HCT116 (cell line): ENCODE measurements around the gene CREG1. TPM values are rescaled to one million over a fixed set of nuclear protein-coding genes. Genes with fewer than 3 reads are reported as not detected.

Source experiments
- ATAC-seq: fragments of 200-7000 bp; cut with Tn5 transposase; 2 replicates; pipeline ENCODE4 v1.9.1; 2020; ENCODE audit warnings: mild to moderate bottlenecking, moderate library complexity
- BruUV-seq: library from RNA; stranded (reverse); fragments of 400-500 nt; replicated peaks from 2 replicates; lab custom pipeline; 2021; lab: Mats Ljungman, UMichigan
- CTCF ChIA-PET: fragments of 300-600 bp; sonication (Branson Sonifier 250); formaldehyde crosslinking; loops from one replicate; lab custom pipeline; 2021; ENCODE audit warnings: antibody characterized with exemption; lab: Charles Lee
- POLR2A ChIA-PET: fragments of 300-600, 350-600 bp; sonication (Branson Sonifier 250); formaldehyde crosslinking; loops from one replicate; lab custom pipeline; 2021; ENCODE audit warnings: antibody characterized with exemption; lab: Charles Lee
- RAD21 ChIA-PET, 2 experiments: fragments of 300-600 bp; sonication (Branson Sonifier 250); formaldehyde crosslinking; loops; one replicate each; lab custom pipeline; 2023; ENCODE audit warnings: low total read pairs in 2 of 2; ENCODE audit not compliant: uncharacterized antibody in 2 of 2, unreplicated experiment in 2 of 2, low non-redundant PET in 1 of 2; lab: Charles Lee
- DNase-seq: peaks from one replicate; pipeline ENCODE4 v3.0.0-alpha.2; 2010; ENCODE audit warnings: low read depth, low spot score
- H2AFZ ChIP-seq: fragments of 200-600 bp; shearing (Covaris generic), sonication (generic); 2 replicates; pipeline ENCODE4 v1.6.1; 2017; ENCODE audit warnings: low read depth, mixed run types, mixed read lengths, antibody characterized with exemption, low read length; ENCODE audit not compliant: poor library complexity, severe bottlenecking
- H3K27ac ChIP-seq: 2 replicates; pipeline ENCODE4 v1.5.1; 2012; ENCODE audit warnings: low read depth, low read length
- H3K27me3 ChIP-seq: fragments of 200-600 bp; sonication (generic); 2 replicates; pipeline ENCODE4 v1.6.1; 2016; ENCODE audit warnings: mixed run types, low read length, mixed read lengths; ENCODE audit not compliant: insufficient read depth
- H3K36me3 ChIP-seq, 2 experiments: fragments of 200-500 bp in 1 of 2; fragments of 200-600 bp in 1 of 2; sonication (Bioruptor generic) in 1 of 2; sonication (generic) in 1 of 2; 2 replicates each; pipeline versions ENCODE4 v1.5.1 to v1.6.1; 2014 to 2016; ENCODE audit warnings: low read length in 2 of 2, inconsistent platforms in 1 of 2, mixed read lengths in 1 of 2, mixed run types in 1 of 2; ENCODE audit not compliant: insufficient read depth in 2 of 2, control insufficient read depth in 1 of 2
- H3K4me1 ChIP-seq, 2 experiments: fragments of 200-600 bp in 1 of 2; sonication (generic) in 1 of 2; 2 replicates each; pipeline versions ENCODE4 v1.5.1 to v1.6.1; 2012 to 2017; ENCODE audit warnings: low read length in 2 of 2, inconsistent platforms in 1 of 2, mild to moderate bottlenecking in 1 of 2, mixed read lengths in 1 of 2, mixed run types in 1 of 2, moderate library complexity in 1 of 2; ENCODE audit not compliant: insufficient read depth in 2 of 2, control insufficient read depth in 1 of 2
- H3K4me2 ChIP-seq: fragments of 200-600 bp; sonication (generic); 2 replicates; pipeline ENCODE4 v1.6.1; 2017; ENCODE audit warnings: mixed run types, low read length, mixed read lengths
- H3K4me3 ChIP-seq, 2 experiments: fragments of 200-600 bp in 1 of 2; sonication (generic) in 1 of 2; replicated peaks in 1 of 2; 2 replicates each; pipeline ENCODE4 v1.5.1; 2011 to 2016; ENCODE audit warnings: low read length in 2 of 2, control low read depth in 1 of 2, low read depth in 1 of 2, mild to moderate bottlenecking in 1 of 2, mixed read lengths in 1 of 2, mixed run types in 1 of 2
- H3K79me2 ChIP-seq: fragments of 200-600 bp; sonication (generic); 2 replicates; pipeline ENCODE4 v1.6.1; 2017; ENCODE audit warnings: mild to moderate bottlenecking, mixed run types, low read length, moderate library complexity, mixed read lengths; ENCODE audit not compliant: insufficient read depth
- H3K9ac ChIP-seq: fragments of 200-600 bp; sonication (generic); 2 replicates; pipeline ENCODE4 v1.6.1; 2016; ENCODE audit warnings: low read length, mixed read lengths
- H3K9me2 ChIP-seq: fragments of 200-600 bp; sonication (generic), shearing (Covaris generic); 2 replicates; pipeline ENCODE4 v1.6.1; 2017; ENCODE audit warnings: mixed run types, mild to moderate bottlenecking, moderate library complexity; ENCODE audit not compliant: insufficient read depth
- H3K9me3 ChIP-seq, 2 experiments: fragments of 200-500 bp in 1 of 2; fragments of 200-600 bp in 1 of 2; sonication (Bioruptor generic) in 1 of 2; sonication (generic) in 1 of 2; 2 replicates each; pipeline ENCODE4 v1.6.1; 2014 to 2017; ENCODE audit warnings: low read length in 2 of 2, mixed read lengths in 2 of 2, inconsistent platforms in 1 of 2, low read depth in 1 of 2, mild to moderate bottlenecking in 1 of 2, mixed run types in 1 of 2, moderate library complexity in 1 of 2; ENCODE audit not compliant: control insufficient read depth in 1 of 2, insufficient read depth in 1 of 2
- H4K20me1 ChIP-seq: fragments of 200-600 bp; sonication (generic), shearing (Covaris generic); 2 replicates; pipeline ENCODE4 v1.6.1; 2017; ENCODE audit warnings: mixed run types, mild to moderate bottlenecking, moderate library complexity; ENCODE audit not compliant: insufficient read depth
- CBX3 ChIP-seq: IDR thresholded peaks from 2 replicates; pipeline ENCODE4 v1.6.1; 2012; ENCODE audit warnings: low read depth
- EZH2 ChIP-seq: fragments of 200-600 bp; sonication (generic); IDR thresholded peaks from 2 replicates; pipeline ENCODE4 v1.6.1; 2017; ENCODE audit warnings: antibody characterized with exemption, mixed run types
- JUND ChIP-seq: IDR thresholded peaks from 2 replicates; pipeline ENCODE4 v1.6.1; 2012
- POLR2A ChIP-seq: IDR thresholded peaks from 2 replicates; pipeline ENCODE4 v1.7.0; 2011; ENCODE audit warnings: borderline replicate concordance; ENCODE audit not compliant: insufficient read depth, insufficient read length; ENCODE audit errors: extremely low read depth
- POLR2AphosphoS5 ChIP-seq: IDR thresholded peaks from 2 replicates; pipeline ENCODE4 v1.6.1; 2011; ENCODE audit warnings: mild to moderate bottlenecking, low read depth, low read length, moderate library complexity
- YY1 ChIP-seq: IDR thresholded peaks from 2 replicates; pipeline ENCODE4 v1.6.1; 2011; ENCODE audit warnings: low read length, low read depth, moderate library complexity, mild to moderate bottlenecking; ENCODE audit not compliant: insufficient replicate concordance; ENCODE audit errors: extremely low read depth
- ZBTB33 ChIP-seq: IDR thresholded peaks from 2 replicates; pipeline ENCODE4 v1.6.1; 2011; ENCODE audit warnings: mild to moderate bottlenecking, low read length, moderate library complexity; ENCODE audit not compliant: insufficient replicate concordance; ENCODE audit errors: extremely low read depth
- ZFX ChIP-seq: fragments of 450-650 bp; IDR thresholded peaks from 2 replicates; pipeline ENCODE4 v1.6.1; 2017
- ZNF274 ChIP-seq: fragments of 200-500 bp; sonication (Bioruptor generic); IDR thresholded peaks from 2 replicates; pipeline ENCODE4 v1.6.1; 2014; ENCODE audit warnings: mild to moderate bottlenecking, low read depth, low read length, inconsistent platforms
- intact Hi-C: fragments of 100-400 bp; cut with micrococcal nuclease; formaldehyde crosslinking; loops from 2 replicates; pipeline ENCODE4 v1.10.0; 2022
- total RNA-seq: library from RNA; stranded (reverse); gene quantifications from one replicate; pipeline ENCODE4 v1.2.1, GENCODE V29; 2021; ENCODE audit not compliant: unreplicated experiment
- TF ChIP-seq, protein P1 (sequence below), 3 experiments: fragments of 200-600 bp in 1 of 3; sonication (generic) in 1 of 3; IDR thresholded peaks in 2 of 3; conservative IDR thresholded peaks in 1 of 3; 2 replicates each; pipeline ENCODE4 v1.5.1; 2012 to 2017; ENCODE audit warnings: low read depth in 2 of 3, low read length in 2 of 3, antibody characterized with exemption in 1 of 3, borderline replicate concordance in 1 of 3, control low read depth in 1 of 3, mild to moderate bottlenecking in 1 of 3, mixed read lengths in 1 of 3, mixed run types in 1 of 3, moderate library complexity in 1 of 3; ENCODE audit not compliant: insufficient read depth in 1 of 3
- TF ChIP-seq, protein P2 (sequence below): IDR thresholded peaks from 2 replicates; pipeline ENCODE4 v1.6.1; 2012

CREG1 gene
- total RNA-seq, 1 experiment from 2014 or later, result 55.7 TPM

GRCh38 chr1:167562702-167563101 is 9.1 kb upstream of the CREG1 start:
- H3K4me2 ChIP-seq, result no peak overlapping the region
- H3K4me1 ChIP-seq, result peaks cover 0 to 4% of the 10 kb centered on the region in 2 experiments; a peak in 1 of 4 replicates
- DNase-seq (no peak), ATAC-seq (no peak)
- H3K9me3 ChIP-seq, result no peaks in the 10 kb centered on the region
- BruUV-seq, result no TSS peak
- no peak for TF ChIP-seq ZBTB33
- H4K20me1 ChIP-seq, result no peaks in the 10 kb centered on the region
- CTCF ChIA-PET, result interaction anchor here (0.7 kb wide), 1 partner anchor 9 kb away, joined by 3 read pairs; the partner anchor contains the start of gene CREG1
- H2AFZ ChIP-seq, result no peak overlapping the region
- intact Hi-C loops, result no loop called here
- H3K36me3 ChIP-seq, result no peaks in the 10 kb centered on the region
- no peak overlapping the region for H3K27ac ChIP-seq
- no peak overlapping the region for H3K4me3 ChIP-seq
- RAD21 ChIA-PET, result no interaction called here
- no peak overlapping the region for H3K9ac ChIP-seq
- H3K79me2 ChIP-seq, result no peaks in the 10 kb centered on the region
- POLR2A ChIA-PET, result interaction anchor here (2.4 kb wide), 1 partner anchor 9 kb away, joined by 10 read pairs; the partner anchor contains the start of gene CREG1
- H3K9me2 ChIP-seq, result no peaks in the 10 kb centered on the region
- H3K27me3 ChIP-seq, result no peaks in the 10 kb centered on the region

- BruUV-seq, result no TSS peak
- Histone ChIP-seq H3K4me3 (no peak overlapping the region), H3K9me2 (no peaks in the 10 kb centered on the region), H2AFZ (no peak overlapping the region), H3K27ac (no peak overlapping the region), H3K36me3 (no peaks in the 10 kb centered on the region), H3K9me3 (no peaks in the 10 kb centered on the region), H3K79me2 (no peaks in the 10 kb centered on the region), H3K4me1 (peaks cover 0 to 4% of the 10 kb centered on the region in 2 experiments; a peak in 1 of 4 replicates), H3K9ac (no peak overlapping the region), H3K4me2 (no peak overlapping the region), H4K20me1 (no peaks in the 10 kb centered on the region), H3K27me3 (no peaks in the 10 kb centered on the region)
- DNase-seq (no peak), ATAC-seq (no peak)
- intact Hi-C loops, result no loop called here
- CTCF ChIA-PET, result no interaction called here
- RAD21 ChIA-PET, result no interaction called here
- POLR2A ChIA-PET, result no interaction called here
- TF ChIP-seq, protein P1, sequence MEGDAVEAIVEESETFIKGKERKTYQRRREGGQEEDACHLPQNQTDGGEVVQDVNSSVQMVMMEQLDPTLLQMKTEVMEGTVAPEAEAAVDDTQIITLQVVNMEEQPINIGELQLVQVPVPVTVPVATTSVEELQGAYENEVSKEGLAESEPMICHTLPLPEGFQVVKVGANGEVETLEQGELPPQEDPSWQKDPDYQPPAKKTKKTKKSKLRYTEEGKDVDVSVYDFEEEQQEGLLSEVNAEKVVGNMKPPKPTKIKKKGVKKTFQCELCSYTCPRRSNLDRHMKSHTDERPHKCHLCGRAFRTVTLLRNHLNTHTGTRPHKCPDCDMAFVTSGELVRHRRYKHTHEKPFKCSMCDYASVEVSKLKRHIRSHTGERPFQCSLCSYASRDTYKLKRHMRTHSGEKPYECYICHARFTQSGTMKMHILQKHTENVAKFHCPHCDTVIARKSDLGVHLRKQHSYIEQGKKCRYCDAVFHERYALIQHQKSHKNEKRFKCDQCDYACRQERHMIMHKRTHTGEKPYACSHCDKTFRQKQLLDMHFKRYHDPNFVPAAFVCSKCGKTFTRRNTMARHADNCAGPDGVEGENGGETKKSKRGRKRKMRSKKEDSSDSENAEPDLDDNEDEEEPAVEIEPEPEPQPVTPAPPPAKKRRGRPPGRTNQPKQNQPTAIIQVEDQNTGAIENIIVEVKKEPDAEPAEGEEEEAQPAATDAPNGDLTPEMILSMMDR (IDR thresholded peaks at IDR 0.05 in 2 of 3, conservative IDR thresholded peaks at IDR 0.05 in 1 of 3; ENCODE audit: borderline replicate concordance in 1 of 3, insufficient read depth in 1 of 3, low read depth in 2 of 3, low read length in 2 of 3), result no peak
- TF ChIP-seq POLR2AphosphoS5 (no peak), ZFX (no peak), ZNF274 (no peak), JUND (no peak), POLR2A (no peak), EZH2 (no peak), ZBTB33 (no peak), YY1 (no peak), CBX3 (no peak)
- TF ChIP-seq, protein P2, sequence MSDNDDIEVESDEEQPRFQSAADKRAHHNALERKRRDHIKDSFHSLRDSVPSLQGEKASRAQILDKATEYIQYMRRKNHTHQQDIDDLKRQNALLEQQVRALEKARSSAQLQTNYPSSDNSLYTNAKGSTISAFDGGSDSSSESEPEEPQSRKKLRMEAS, result no peak
These were observed 8.2 kb upstream of the CREG1 start for GRCh38 chr1:167561753-167562152.
